Upper lobe of left lung (tissue), 6 donors: ENCODE data around the gene PPEF2. TPM values are rescaled to one million over a fixed set of nuclear protein-coding genes. Genes with fewer than 3 reads are reported as not detected.
A peak's percentile ranks its signal among the peaks of the same experiment; 100 is the strongest.
"Not testable (repeated sequence)": the region's sequence is repeated elsewhere in the genome, so short reads cannot be mapped to it uniquely, and the experiment has no call there.

ENCODE experiments used
- ATAC-seq, 2 donors: fragments of 200-7000 bp; cut with Tn5 transposase; one replicate each; pipeline ENCODE4 v1.9.1; 2022; ENCODE audit warnings: mild to moderate bottlenecking in 2 of 2, moderate library complexity in 2 of 2; ENCODE audit not compliant: low FRiP score in 2 of 2
- DNase-seq, 2 donors: peaks; one replicate each; pipeline ENCODE4 v3.0.0-alpha.2; 2019 to 2020
- H3K27ac ChIP-seq, 4 donors: fragments of 200-600 bp; sonication (generic); one replicate each; pipeline ENCODE4 v1.5.1; 2016 to 2019
- H3K27me3 ChIP-seq, 4 donors: fragments of 200-600 bp; sonication (generic); one replicate each; pipeline ENCODE4 v1.5.1; 2017 to 2019
- H3K36me3 ChIP-seq, 4 donors: fragments of 200-600 bp; sonication (generic); one replicate each; pipeline ENCODE4 v1.5.1; 2016 to 2019
- H3K4me1 ChIP-seq, 4 donors: fragments of 200-600 bp; sonication (generic); one replicate each; pipeline ENCODE4 v1.5.1; 2018 to 2019
- H3K4me3 ChIP-seq, 4 donors: fragments of 200-600 bp; sonication (generic); one replicate each; pipeline ENCODE4 v1.5.1; 2017 to 2019; ENCODE audit warnings: mild to moderate bottlenecking in 2 of 4, moderate library complexity in 1 of 4
- H3K9me3 ChIP-seq, 4 donors: fragments of 200-600 bp; sonication (generic); one replicate each; pipeline ENCODE4 v1.5.1; 2018 to 2019
- CTCF ChIP-seq, 6 experiments: fragments of 450-650 bp in 4 of 6; fragments of 200-600 bp in 2 of 6; sonication (generic) in 2 of 6; IDR thresholded peaks; one replicate each; pipeline ENCODE4 v1.5.1; 2016 to 2019; ENCODE audit warnings: antibody characterized with exemption in 6 of 6
- EP300 ChIP-seq, 4 donors: sonication (generic); formaldehyde crosslinking; IDR thresholded peaks; one replicate each; pipeline ENCODE4 v1.5.1; 2017; ENCODE audit warnings: antibody characterized with exemption in 4 of 4, control low read depth in 2 of 4
- POLR2A ChIP-seq, 4 donors: fragments of 450-650 bp; IDR thresholded peaks; one replicate each; pipeline ENCODE4 v1.5.1; 2016 to 2017; ENCODE audit warnings: antibody characterized with exemption in 4 of 4, mild to moderate bottlenecking in 2 of 4
- POLR2AphosphoS5 ChIP-seq, 2 donors: sonication (generic); formaldehyde crosslinking; IDR thresholded peaks; one replicate each; pipeline ENCODE4 v1.5.1; 2017; ENCODE audit warnings: antibody characterized with exemption in 2 of 2
- WGBS, 2 donors: methylation state at CpG; one replicate each; pipeline ENCODE4 v1.1.5; 2017 to 2018; 5-methylcytosine and 5-hydroxymethylcytosine counted together
- total RNA-seq, 6 donors: library from RNA; depleted of rRNA in 4 of 6; stranded (reverse); fragments of >200 nt in 4 of 6; gene quantifications; one replicate each; pipeline versions ENCODE4 v1.1.0 to v1.2.1, GENCODE V29; 2016 to 2021
- donor health status: DM: no; HTN: no; CAD: no; lungs with moderate emphysema.
- donor health status: DM: no; HTN: yes; CAD: no; lungs with severe emphysema.

The PPEF2 gene
- total RNA-seq, 6 donors from 2014 or later: not detected

GRCh38 chr4:75939890-75940691 is 37.8 kb upstream of the PPEF2 start:
- TF ChIP-seq EP300 (IDR thresholded peaks at IDR 0.05): no peak
- TF ChIP-seq POLR2A (IDR thresholded peaks at IDR 0.05): peak in 3 of 4 donors; percentile 31 to 51 (median 34)
- no peak for TF ChIP-seq CTCF (IDR thresholded peaks at IDR 0.05)
- TF ChIP-seq POLR2AphosphoS5 (IDR thresholded peaks at IDR 0.05): peak in 1 of 2 donors; percentile 51
- Histone ChIP-seq H3K4me3 (peak overlapping the region; percentile 66 to 91 (median 82)), H3K9me3 (no peaks in the 10 kb centered on the region), H3K27me3 (no peaks in the 10 kb centered on the region), H3K4me1 (peaks cover 4 to 16% (median 12%) of the 10 kb centered on the region in 4 donors), H3K36me3 (peaks cover 0 to 4% (median 0%) of the 10 kb centered on the region in 4 donors), H3K27ac (peak overlapping the region; percentile 81 to 88 (median 84))
- DNase-seq (peak; percentile 75 to 93), ATAC-seq (peak; percentile 93 to 94)
- WGBS, 2 donors: 1% methylated on average over 23 to 46 of the region's 67 CpGs

GRCh38 chr4:75935628-75936027 is 33.4 kb upstream of the PPEF2 start:
- TF ChIP-seq EP300 (IDR thresholded peaks at IDR 0.05): no peak
- 92 to 100% methylated on average over 1 of the region's 1 CpG for WGBS, 2 donors
- no peaks in the 10 kb centered on the region for H3K27me3 ChIP-seq

GRCh38 chr4:75930152-75930551 is 27.9 kb upstream of the PPEF2 start:
- Histone ChIP-seq H3K27ac (no peak overlapping the region), H3K4me1 (no peaks in the 10 kb centered on the region), H3K36me3 (peaks cover 0 to 42% (median 10%) of the 10 kb centered on the region in 4 donors), H3K27me3 (no peaks in the 10 kb centered on the region), H3K4me3 (no peak overlapping the region), H3K9me3 (no peaks in the 10 kb centered on the region)
- TF ChIP-seq POLR2A (IDR thresholded peaks at IDR 0.05) (no peak), EP300 (IDR thresholded peaks at IDR 0.05) (no peak), CTCF (IDR thresholded peaks at IDR 0.05) (no peak), POLR2AphosphoS5 (IDR thresholded peaks at IDR 0.05) (no peak)
- DNase-seq: no peak
- no peak for ATAC-seq
- 82 to 92% methylated on average over 3 of the region's 3 CpGs for WGBS, 2 donors

More at GRCh38 chr4:75935628-75936027, 33.4 kb upstream of the PPEF2 start:
- DNase-seq (no peak), ATAC-seq (no peak)
- H3K36me3 ChIP-seq: peaks cover 0 to 25% (median 4%) of the 10 kb centered on the region in 4 donors
- H3K4me3 ChIP-seq: no peak overlapping the region
- no peak overlapping the region for H3K27ac ChIP-seq
- H3K4me1 ChIP-seq: peaks cover 4 to 8% (median 7%) of the 10 kb centered on the region in 4 donors
- no peaks in the 10 kb centered on the region for H3K9me3 ChIP-seq

- not testable (repeated sequence) for H3K27ac ChIP-seq, H3K9me3 ChIP-seq, DNase-seq, H3K27me3 ChIP-seq, ATAC-seq, H3K4me1 ChIP-seq, H3K4me3 ChIP-seq
- WGBS, 2 donors: 94 to 97% methylated on average over 11 of the region's 11 CpGs
- peaks cover 0 to 39% (median 11%) of the 10 kb centered on the region in 4 donors for H3K36me3 ChIP-seq
These were observed 22.7 kb upstream of the PPEF2 start for GRCh38 chr4:75924916-75925315.

- H3K36me3 ChIP-seq: peaks cover 0 to 36% (median 11%) of the 10 kb centered on the region in 4 donors
- 92 to 93% methylated on average over 5 of the region's 5 CpGs for WGBS, 2 donors
- no peak overlapping the region for H3K27ac ChIP-seq
- DNase-seq (no peak), ATAC-seq (no peak)
- H3K4me3 ChIP-seq: no peak overlapping the region
- TF ChIP-seq CTCF (IDR thresholded peaks at IDR 0.05) (no peak), POLR2AphosphoS5 (IDR thresholded peaks at IDR 0.05) (no peak), EP300 (IDR thresholded peaks at IDR 0.05) (no peak), POLR2A (IDR thresholded peaks at IDR 0.05) (no peak)
- no peaks in the 10 kb centered on the region for H3K27me3 ChIP-seq
- H3K4me1 ChIP-seq: no peaks in the 10 kb centered on the region
- no peaks in the 10 kb centered on the region for H3K9me3 ChIP-seq
These were observed 22.1 kb upstream of the PPEF2 start for GRCh38 chr4:75924309-75924827.
